ENCODE measurements around the gene HOXB6.

The HOXB6 gene

DNA sequence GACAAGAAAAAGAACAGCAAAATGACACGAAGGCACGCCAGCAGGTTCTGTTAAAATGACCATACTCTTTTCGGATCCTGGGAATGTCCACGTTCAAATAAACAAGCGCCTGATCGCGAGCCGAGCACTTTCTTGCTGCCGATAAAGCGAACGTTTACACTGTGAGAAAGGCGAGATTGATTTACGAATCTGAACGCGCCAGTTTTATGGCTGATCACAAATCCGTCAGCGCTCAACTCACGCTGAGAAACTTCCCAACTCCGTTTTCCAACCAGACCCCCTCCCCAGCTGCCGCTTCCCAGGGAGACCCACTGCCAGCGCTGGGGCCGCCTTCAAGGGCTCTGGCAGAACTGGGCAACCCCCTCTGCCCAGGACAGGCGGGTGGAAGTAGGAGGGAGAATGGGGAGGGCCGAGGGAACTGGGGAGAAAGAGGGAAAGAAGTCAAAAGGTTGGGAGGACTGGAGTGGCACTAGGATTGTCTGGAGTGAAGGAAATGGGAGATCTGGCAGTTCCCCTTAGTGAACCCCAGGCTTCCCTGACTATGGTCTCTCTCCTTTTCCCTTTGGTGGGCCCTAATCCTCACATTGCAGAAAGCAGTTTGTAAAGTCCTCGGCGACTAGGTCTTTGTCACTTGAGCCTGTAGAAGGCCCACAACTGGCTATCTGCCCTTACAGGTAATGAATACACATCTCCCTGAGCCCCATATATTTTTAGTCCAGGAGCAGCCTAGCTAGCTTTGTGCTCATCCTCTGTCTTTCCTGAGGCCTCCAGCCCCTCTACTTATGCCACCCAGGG lies 33.6 kb downstream of the HOXB6 start (continued):
- TF ChIP-seq ZSCAN30 (tag by site-specific recombination; IDR thresholded peaks at IDR 0.05) (peak; percentile 92), ZNF366 (tag by site-specific recombination; conservative IDR thresholded peaks at IDR 0.05) (peak; percentile 64), ZNF791 (tag by site-specific recombination; IDR thresholded peaks at IDR 0.05) (no peak), ZNF521 (tag by site-specific recombination; IDR thresholded peaks at IDR 0.05) (no peak), ZXDB (tag by site-specific recombination; IDR thresholded peaks at IDR 0.05) (peak; percentile 90), SALL2 (tag by site-specific recombination; IDR thresholded peaks at IDR 0.05; ENCODE audit: borderline replicate concordance) (no peak), ZNF398 (tag by site-specific recombination; IDR thresholded peaks at IDR 0.05) (peak; percentile 91)
- TF ChIP-seq, protein P1, sequence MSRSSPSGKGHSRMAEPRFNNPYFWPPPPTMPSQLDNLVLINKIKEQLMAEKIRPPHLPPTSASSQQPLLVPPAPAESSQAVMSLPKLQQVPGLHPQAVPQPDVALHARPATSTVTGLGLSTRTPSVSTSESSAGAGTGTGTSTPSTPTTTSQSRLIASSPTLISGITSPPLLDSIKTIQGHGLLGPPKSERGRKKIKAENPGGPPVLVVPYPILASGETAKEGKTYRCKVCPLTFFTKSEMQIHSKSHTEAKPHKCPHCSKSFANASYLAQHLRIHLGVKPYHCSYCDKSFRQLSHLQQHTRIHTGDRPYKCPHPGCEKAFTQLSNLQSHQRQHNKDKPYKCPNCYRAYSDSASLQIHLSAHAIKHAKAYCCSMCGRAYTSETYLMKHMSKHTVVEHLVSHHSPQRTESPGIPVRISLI (tag by site-specific recombination; IDR thresholded peaks at IDR 0.05), result no peak
- TF ChIP-seq, protein P2, sequence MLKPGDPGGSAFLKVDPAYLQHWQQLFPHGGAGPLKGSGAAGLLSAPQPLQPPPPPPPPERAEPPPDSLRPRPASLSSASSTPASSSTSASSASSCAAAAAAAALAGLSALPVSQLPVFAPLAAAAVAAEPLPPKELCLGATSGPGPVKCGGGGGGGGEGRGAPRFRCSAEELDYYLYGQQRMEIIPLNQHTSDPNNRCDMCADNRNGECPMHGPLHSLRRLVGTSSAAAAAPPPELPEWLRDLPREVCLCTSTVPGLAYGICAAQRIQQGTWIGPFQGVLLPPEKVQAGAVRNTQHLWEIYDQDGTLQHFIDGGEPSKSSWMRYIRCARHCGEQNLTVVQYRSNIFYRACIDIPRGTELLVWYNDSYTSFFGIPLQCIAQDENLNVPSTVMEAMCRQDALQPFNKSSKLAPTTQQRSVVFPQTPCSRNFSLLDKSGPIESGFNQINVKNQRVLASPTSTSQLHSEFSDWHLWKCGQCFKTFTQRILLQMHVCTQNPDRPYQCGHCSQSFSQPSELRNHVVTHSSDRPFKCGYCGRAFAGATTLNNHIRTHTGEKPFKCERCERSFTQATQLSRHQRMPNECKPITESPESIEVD (tag by site-specific recombination; IDR thresholded peaks at IDR 0.05), result peak; percentile 91

DNA sequence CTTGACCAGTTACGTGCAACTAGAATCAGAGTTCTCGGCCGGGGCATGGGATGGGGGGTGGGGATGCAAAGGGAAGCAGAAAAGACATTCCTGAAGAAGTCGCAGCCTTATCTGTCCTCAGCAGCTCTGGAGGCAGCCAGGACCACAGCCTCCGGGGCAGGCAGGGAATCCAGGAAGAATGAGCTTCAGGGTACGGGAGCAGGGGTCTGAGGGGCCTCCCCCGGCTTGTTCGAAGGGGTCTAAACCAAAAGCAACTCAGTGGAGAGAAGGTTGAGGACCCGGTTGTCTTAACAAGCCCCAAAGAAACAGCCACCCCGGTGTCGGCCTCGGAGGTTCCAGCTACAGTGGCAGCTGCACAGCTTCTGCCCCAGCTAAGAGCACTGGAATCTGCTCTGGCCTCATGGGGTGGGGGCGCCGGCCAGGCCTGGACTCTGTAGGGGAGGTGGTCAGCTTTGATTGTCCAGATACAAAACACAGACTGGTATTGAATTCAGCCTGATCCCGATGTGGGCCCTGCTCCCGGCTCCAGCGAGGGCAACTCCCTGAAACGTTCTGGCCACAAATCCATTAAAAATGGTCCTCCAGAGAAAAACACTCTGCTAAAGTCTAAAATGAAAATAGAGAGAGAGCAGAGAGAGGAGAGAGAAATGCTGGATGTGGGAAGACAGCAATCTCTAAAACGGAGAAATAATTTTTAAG lies 34.3 kb downstream of the HOXB6 start:
- H3K4me3 ChIP-seq (ENCODE audit: low read depth, low read length), result no peak overlapping the region
- CTCF ChIA-PET, result interaction anchor here (0.5 to 1.0 kb wide), 3 partner anchors 13 to 82 kb away, joined by 3 to 7 read pairs (median 3); no protein-coding TSS in a partner anchor
- peaks cover 100% of the 10 kb centered on the region for H3K4me1 ChIP-seq (ENCODE audit: control insufficient read depth, insufficient read depth, low read length)

More for the DNA sequence above, 34.3 kb downstream of the HOXB6 start:
- peak overlapping the region; percentile 93 for H3K27ac ChIP-seq (ENCODE audit: extremely low read depth, low read depth, low read length)
- POLR2A ChIA-PET, result interaction anchor here (0.6 to 1.1 kb wide), 5 partner anchors 12 to 219 kb away, joined by 3 to 5 read pairs (median 4); no protein-coding TSS in a partner anchor
- TF ChIP-seq ZNF558 (tag by site-specific recombination; IDR thresholded peaks at IDR 0.05) (no peak), ZSCAN16 (tag by site-specific recombination; IDR thresholded peaks at IDR 0.05) (no peak), ZNF335 (tag by site-specific recombination; conservative IDR thresholded peaks at IDR 0.05) (peak; percentile 81), ZNF473 (tag by site-specific recombination; IDR thresholded peaks at IDR 0.05) (no peak), ZNF561 (tag by site-specific recombination; IDR thresholded peaks at IDR 0.05; ENCODE audit: borderline replicate concordance) (no peak), ZNF626 (tag by site-specific recombination; IDR thresholded peaks at IDR 0.05) (no peak), ZNF658 (tag by site-specific recombination; IDR thresholded peaks at IDR 0.05) (no peak), ZNF792 (tag by site-specific recombination; IDR thresholded peaks at IDR 0.05) (no peak), MZF1 (tag by site-specific recombination; IDR thresholded peaks at IDR 0.05; ENCODE audit: borderline replicate concordance) (0 out of 2 replicates have a peak, but pooled peaks have one; percentile 10), ZNF660 (tag by site-specific recombination; IDR thresholded peaks at IDR 0.05) (0 out of 2 replicates have a peak, but pooled peaks have one; percentile 4), ZNF184 (tag by site-specific recombination; IDR thresholded peaks at IDR 0.05) (no peak), ZNF600 (tag by site-specific recombination; IDR thresholded peaks at IDR 0.05) (0 out of 2 replicates have a peak, but pooled peaks have one; percentile 14), ZNF311 (tag by site-specific recombination; IDR thresholded peaks at IDR 0.05; ENCODE audit: borderline replicate concordance) (no peak), HOXA7 (CRISPR knock-in tag; IDR thresholded peaks at IDR 0.05; ENCODE audit: borderline replicate concordance) (no peak)
- TF ChIP-seq, protein P3, sequence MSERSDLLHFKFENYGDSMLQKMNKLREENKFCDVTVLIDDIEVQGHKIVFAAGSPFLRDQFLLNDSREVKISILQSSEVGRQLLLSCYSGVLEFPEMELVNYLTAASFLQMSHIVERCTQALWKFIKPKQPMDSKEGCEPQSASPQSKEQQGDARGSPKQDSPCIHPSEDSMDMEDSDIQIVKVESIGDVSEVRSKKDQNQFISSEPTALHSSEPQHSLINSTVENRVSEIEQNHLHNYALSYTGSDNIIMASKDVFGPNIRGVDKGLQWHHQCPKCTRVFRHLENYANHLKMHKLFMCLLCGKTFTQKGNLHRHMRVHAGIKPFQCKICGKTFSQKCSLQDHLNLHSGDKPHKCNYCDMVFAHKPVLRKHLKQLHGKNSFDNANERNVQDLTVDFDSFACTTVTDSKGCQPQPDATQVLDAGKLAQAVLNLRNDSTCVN (tag by site-specific recombination; optimal IDR thresholded peaks at IDR 0.05), result peak; percentile 3
- TF ChIP-seq, protein P1 (tag by site-specific recombination; IDR thresholded peaks at IDR 0.05), result no peak
- H3K9me3 ChIP-seq (ENCODE audit: control insufficient read depth, insufficient read depth, low read depth, low read length), result no peaks in the 10 kb centered on the region
- peaks cover 8 to 47% of the 10 kb centered on the region in 2 experiments for H3K36me3 ChIP-seq (ENCODE audit: control insufficient read depth in 2 of 2, insufficient read depth in 1 of 2, low read length in 2 of 2)
